Measurements from ENCODE around the gene HSPA6.
"Not testable (repeated sequence)": the region's sequence is repeated elsewhere in the genome, so short reads cannot be mapped to it uniquely, and the experiment has no call there.

HSPA6 gene

DNA sequence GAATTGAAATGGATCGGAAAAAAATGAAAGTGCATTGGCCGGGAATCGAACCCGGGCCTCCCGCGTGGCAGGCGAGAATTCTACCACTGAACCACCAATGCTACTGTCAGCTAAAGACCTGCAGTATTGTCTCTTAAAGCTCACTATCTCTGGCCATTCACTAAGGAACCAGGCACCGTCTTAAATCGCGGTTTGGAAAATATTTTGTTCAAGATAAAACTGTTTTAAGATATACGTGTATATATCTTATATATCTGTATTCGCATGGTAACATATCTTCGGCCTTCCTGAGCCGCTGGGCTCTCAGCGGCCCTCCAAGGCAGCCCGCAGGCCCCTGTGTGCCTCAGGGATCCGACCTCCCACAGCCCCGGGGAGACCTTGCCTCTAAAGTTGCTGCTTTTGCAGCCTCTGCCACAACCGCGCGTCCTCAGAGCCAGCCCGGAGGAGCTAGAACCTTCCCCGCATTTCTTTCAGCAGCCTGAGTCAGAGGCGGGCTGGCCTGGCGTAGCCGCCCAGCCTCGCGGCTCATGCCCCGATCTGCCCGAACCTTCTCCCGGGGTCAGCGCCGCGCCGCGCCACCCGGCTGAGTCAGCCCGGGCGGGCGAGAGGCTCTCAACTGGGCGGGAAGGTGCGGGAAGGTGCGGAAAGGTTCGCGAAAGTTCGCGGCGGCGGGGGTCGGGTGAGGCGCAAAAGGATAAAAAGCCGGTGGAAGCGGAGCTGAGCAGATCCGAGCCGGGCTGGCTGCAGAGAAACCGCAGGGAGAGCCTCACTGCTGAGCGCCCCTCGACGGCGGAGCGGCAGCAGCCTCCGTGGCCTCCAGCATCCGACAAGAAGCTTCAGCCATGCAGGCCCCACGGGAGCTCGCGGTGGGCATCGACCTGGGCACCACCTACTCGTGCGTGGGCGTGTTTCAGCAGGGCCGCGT is at the start of gene HSPA6:
Gene HSPA6, plus strand, starts transcription at position 724 of the 925 bp plus-strand sequence. Its CDS starts 119 bp downstream, at position 843.
- not testable (repeated sequence) for FAIRE-seq

DNA sequence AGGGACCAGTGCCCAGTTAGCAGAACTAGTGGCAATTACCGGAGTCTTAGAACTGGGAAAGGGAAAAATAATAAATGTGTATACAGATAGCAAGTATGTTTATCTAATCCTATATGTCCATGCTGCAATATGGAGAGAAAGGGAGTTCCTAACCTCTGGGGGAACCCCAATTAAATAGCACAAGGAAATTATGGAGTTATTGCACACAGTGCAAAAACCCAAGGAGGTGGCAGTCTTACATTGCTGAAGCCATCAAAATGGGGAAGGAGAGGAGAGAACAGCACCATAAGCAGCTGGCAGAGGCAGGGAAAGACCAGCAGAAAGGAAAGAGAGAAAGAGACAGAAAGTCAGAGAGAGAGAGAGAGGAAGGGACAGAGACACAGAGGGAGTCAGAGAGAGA is 46.6 kb upstream of the HSPA6 start:
- not testable (repeated sequence) for FAIRE-seq

GRCh38 chr1:161478985-161479384 is 45.4 kb upstream of the HSPA6 start:
- FAIRE-seq: no peak

GRCh38 chr1:161480381-161481035 is 43.8 kb upstream of the HSPA6 start:
- FAIRE-seq: no peak

GRCh38 chr1:161481624-161482392 is 42.5 kb upstream of the HSPA6 start:
- no peak for FAIRE-seq

- no peak for FAIRE-seq
These were observed 41.7 kb upstream of the HSPA6 start for GRCh38 chr1:161482610-161483009.

DNA sequence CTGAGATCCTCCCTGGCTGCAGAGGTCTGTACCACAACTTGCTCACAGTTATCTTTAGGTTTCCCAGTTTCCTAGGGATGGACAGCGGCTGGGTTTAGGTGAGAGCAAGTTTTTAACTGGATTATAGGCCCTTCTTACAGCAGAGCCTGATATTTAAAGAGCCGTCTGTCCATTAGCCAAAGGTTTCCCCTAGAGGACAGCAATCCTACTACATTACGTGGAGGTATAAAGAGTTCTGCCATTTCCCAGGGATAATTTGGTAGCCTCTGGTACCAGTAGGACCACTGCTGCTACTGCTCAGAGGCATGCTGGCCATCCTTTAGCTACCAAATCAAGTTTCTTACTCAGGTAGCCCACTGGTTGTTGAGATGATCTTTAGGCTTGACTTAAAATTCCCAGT is 41.0 kb upstream of the HSPA6 start:
- no peak for FAIRE-seq

DNA sequence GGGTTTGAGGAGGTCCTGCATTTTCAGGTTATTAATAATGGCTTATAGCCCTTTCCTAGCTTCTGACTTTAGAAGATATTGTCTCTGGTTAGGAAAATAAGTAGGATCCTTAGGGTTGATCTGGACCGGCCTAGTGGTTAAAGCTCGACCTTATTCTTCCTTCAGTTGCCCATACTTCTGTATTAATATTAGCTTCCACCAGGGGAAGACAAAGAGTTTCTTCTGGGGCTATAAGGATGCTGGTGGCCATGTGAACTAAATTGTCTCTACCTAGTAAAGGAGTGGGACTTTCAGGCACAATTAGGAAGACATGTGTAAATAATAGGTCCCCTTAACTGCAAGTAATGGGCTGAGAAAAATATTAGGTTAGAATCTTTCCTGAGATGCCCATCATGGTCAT is 39.7 kb upstream of the HSPA6 start:
- no peak for FAIRE-seq

GRCh38 chr1:161486806-161487741 is 37.3 kb upstream of the HSPA6 start:
- no peak for FAIRE-seq

GRCh38 chr1:161491472-161491871 is 32.9 kb upstream of the HSPA6 start:
- no peak for FAIRE-seq

GRCh38 chr1:161492827-161493226 is 31.5 kb upstream of the HSPA6 start:
- FAIRE-seq: no peak

DNA sequence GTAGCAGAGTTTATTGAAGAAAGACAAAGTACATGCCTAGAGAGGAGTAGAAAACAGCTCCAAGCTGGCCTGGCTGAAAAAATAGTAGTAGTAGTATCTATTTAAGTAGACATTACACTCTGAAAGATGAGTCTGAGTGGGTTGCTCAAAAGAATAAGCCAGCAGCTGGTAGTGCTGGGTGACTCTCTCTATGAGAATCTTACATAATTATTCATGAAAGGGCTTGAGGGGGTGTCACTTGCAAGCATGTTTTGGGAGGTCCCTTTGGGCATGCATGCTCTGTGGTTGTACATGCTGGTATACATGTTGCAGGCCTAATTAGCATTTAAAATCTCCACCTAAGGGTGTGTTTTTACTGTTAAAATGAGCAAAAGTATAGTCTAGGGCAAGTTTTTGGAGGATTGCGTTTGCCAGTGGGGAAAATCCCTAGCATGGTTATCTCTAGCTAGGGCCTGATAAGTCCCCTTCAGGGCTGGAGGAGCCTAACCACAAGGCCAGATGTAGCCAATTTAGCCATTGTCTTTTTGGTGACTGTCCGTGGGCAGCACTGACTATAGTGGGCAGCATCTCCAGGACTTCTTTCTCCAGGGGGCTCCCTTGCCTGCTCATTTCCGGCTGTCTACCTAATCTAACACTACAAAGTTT is 30.1 kb upstream of the HSPA6 start:
- no peak for FAIRE-seq

- no peak for FAIRE-seq
These were observed 28.9 kb upstream of the HSPA6 start for GRCh38 chr1:161495490-161495889.

GRCh38 chr1:161497961-161498360 is 26.4 kb upstream of the HSPA6 start:
- FAIRE-seq: no peak

- no peak for FAIRE-seq
These were observed 25.7 kb upstream of the HSPA6 start for GRCh38 chr1:161498646-161499045.

- no peak for FAIRE-seq
These were observed 25.0 kb upstream of the HSPA6 start for GRCh38 chr1:161499099-161500039.

- no peak for FAIRE-seq
These were observed 23.1 kb upstream of the HSPA6 start for GRCh38 chr1:161501234-161501633.

DNA sequence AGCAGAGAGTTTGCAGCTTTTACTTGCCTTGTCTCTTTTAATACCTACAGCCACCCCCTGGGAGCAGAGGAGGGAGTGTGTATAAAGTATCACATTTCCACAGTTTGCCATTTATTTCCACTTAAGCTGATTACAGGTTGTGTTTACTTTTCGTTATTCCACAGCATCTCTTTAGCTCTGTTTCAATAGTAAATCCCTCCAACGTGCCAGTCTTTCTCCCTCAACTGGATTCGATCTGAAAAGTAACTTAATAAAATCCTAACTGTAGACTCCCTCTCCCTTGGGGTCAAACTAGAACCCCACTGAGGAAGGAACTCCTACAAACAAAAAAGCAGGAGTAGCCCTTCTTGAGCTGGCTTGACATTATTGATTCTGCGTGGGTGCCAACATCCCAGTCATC is 22.2 kb upstream of the HSPA6 start:
- FAIRE-seq: no peak

- FAIRE-seq: no peak
These were observed 21.5 kb upstream of the HSPA6 start for GRCh38 chr1:161502641-161503393.

- no peak for FAIRE-seq
These were observed 21.0 kb upstream of the HSPA6 start for GRCh38 chr1:161503394-161503748.
